ENCODE measurements around the gene SPATA32.
A peak's percentile ranks its signal among the peaks of the same experiment; 100 is the strongest.

The SPATA32 gene

DNA sequence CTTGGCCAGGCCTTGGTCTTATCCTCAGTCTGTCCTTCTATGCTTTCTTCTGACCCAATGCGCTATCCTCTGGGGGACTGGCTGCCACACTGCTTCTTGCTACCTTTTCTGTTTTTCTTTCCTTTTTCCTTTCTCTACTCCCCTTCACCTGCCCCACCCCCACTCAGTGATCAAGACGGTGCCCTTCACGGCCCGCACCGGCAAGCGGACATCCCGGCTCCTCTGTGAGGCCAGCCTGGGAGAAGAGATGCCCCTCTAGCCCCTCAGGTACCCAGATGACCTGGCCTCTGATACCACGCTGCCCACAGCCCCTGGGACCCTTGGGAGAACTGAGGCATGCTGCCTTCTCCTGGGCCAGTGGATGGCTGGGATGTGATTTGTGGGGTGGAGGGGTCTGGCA is 15.6 kb downstream of the SPATA32 start:
- TF ChIP-seq, protein P1, sequence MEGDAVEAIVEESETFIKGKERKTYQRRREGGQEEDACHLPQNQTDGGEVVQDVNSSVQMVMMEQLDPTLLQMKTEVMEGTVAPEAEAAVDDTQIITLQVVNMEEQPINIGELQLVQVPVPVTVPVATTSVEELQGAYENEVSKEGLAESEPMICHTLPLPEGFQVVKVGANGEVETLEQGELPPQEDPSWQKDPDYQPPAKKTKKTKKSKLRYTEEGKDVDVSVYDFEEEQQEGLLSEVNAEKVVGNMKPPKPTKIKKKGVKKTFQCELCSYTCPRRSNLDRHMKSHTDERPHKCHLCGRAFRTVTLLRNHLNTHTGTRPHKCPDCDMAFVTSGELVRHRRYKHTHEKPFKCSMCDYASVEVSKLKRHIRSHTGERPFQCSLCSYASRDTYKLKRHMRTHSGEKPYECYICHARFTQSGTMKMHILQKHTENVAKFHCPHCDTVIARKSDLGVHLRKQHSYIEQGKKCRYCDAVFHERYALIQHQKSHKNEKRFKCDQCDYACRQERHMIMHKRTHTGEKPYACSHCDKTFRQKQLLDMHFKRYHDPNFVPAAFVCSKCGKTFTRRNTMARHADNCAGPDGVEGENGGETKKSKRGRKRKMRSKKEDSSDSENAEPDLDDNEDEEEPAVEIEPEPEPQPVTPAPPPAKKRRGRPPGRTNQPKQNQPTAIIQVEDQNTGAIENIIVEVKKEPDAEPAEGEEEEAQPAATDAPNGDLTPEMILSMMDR (IDR thresholded peaks at IDR 0.05; ENCODE audit: low read depth, low read length, poor library complexity, severe bottlenecking) = no peak
- no peak for TF ChIP-seq EZH2phosphoT487 (IDR thresholded peaks at IDR 0.05; ENCODE audit: borderline replicate concordance, low read length)
- H3F3A ChIP-seq (ENCODE audit: control insufficient read depth, insufficient read depth) = no peaks in the 10 kb centered on the region
- H3K4me3 ChIP-seq (ENCODE audit: low read length) = peak overlapping the region; percentile 87
- H3K4me2 ChIP-seq (ENCODE audit: low read length) = peak overlapping the region; percentile 82
- H3K36me3 ChIP-seq (ENCODE audit: control insufficient read depth, low read length) = peaks cover 51% of the 10 kb centered on the region
- H3K27ac ChIP-seq (ENCODE audit: low read depth, low read length) = no peak overlapping the region
- H4K20me1 ChIP-seq (ENCODE audit: control insufficient read depth, insufficient read depth, low read depth, low read length) = peaks cover 3% of the 10 kb centered on the region; the same call in 1 of the 2 replicates
- peaks cover 21% of the 10 kb centered on the region for H3K4me1 ChIP-seq (ENCODE audit: control insufficient read depth, low read length)
- no peaks in the 10 kb centered on the region for H3K9me2 ChIP-seq (replicated peaks; ENCODE audit: control insufficient read depth, low read length)
- H3K9me3 ChIP-seq (ENCODE audit: control insufficient read depth, insufficient read depth, low read length) = no peaks in the 10 kb centered on the region
- no peaks in the 10 kb centered on the region for H3K27me3 ChIP-seq (ENCODE audit: control insufficient read depth, low read length)
- H3K79me2 ChIP-seq (ENCODE audit: control insufficient read depth, low read length) = peaks cover 15% of the 10 kb centered on the region

DNA sequence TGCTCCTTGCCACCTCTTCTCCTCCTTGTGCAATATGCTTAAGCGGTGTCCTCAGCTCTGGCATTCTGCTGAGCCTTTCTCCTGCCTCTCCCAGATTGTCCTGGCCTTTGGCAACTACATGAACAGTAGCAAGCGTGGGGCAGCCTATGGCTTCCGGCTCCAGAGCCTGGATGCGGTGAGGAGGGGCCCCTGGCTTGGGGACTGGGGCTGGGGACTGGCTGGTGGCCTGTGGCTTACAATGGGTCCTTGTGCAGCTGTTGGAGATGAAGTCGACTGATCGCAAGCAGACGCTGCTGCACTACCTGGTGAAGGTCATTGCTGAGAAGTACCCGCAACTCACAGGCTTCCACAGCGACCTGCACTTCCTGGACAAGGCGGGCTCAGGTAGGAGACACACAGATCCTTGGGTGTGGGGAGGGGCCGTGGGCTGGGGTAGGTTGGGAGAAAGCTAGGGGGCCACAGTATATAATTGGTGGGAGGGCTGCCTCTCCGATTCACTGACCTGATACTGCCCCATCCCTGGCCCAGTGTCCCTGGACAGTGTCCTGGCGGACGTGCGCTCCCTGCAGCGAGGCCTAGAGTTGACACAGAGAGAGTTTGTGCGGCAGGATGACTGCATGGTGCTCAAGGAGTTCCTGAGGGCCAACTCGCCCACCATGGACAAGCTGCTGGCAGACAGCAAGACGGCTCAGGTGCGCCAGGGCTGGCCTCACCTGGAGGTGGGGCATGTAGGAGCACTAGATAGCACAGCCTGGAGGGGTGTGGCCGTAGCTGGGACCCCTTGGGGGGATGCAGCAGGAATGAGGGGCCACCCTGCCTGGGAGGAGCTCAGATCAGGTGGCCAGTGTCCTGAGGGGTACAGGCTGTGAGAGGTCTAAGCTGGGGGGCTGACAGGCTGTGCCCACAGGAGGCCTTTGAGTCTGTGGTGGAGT is 16.9 kb downstream of the SPATA32 start:
- no peak overlapping the region for H3K4me3 ChIP-seq (ENCODE audit: low read length)
- H4K20me1 ChIP-seq (ENCODE audit: control insufficient read depth, insufficient read depth, low read depth, low read length) = peaks cover 3% of the 10 kb centered on the region; the same call in 1 of the 2 replicates
- no peaks in the 10 kb centered on the region for H3K27me3 ChIP-seq (ENCODE audit: control insufficient read depth, low read length)
- no peak overlapping the region for H3K27ac ChIP-seq (ENCODE audit: low read depth, low read length)
- peaks cover 15% of the 10 kb centered on the region for H3K79me2 ChIP-seq (ENCODE audit: control insufficient read depth, low read length)
- no peak for TF ChIP-seq EZH2phosphoT487 (IDR thresholded peaks at IDR 0.05; ENCODE audit: borderline replicate concordance, low read length)
- TF ChIP-seq, protein P1 (IDR thresholded peaks at IDR 0.05; ENCODE audit: low read depth, low read length, poor library complexity, severe bottlenecking) = no peak
- H3F3A ChIP-seq (ENCODE audit: control insufficient read depth, insufficient read depth) = no peaks in the 10 kb centered on the region
- no peaks in the 10 kb centered on the region for H3K9me2 ChIP-seq (replicated peaks; ENCODE audit: control insufficient read depth, low read length)
- H3K4me2 ChIP-seq (ENCODE audit: low read length) = no peak overlapping the region
- H3K4me1 ChIP-seq (ENCODE audit: control insufficient read depth, low read length) = peaks cover 21% of the 10 kb centered on the region
- H3K36me3 ChIP-seq (ENCODE audit: control insufficient read depth, low read length) = peaks cover 46% of the 10 kb centered on the region
- no peaks in the 10 kb centered on the region for H3K9me3 ChIP-seq (ENCODE audit: control insufficient read depth, insufficient read depth, low read length)

DNA sequence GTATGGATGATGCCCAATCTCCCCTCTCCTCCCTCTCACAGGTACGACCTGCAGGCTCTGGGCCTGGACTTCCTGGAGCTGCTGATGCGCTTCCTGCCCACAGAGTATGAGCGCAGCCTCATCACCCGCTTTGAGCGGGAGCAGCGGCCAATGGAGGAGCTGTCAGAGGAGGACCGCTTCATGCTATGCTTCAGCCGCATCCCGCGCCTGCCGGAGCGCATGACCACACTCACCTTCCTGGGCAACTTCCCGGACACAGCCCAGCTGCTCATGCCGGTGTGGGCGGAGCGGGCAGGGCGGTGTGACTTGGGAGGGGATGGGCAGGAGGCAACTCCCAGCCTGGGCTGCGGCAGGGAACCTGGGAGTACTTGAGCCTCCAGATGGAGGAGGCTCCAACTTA is 18.1 kb downstream of the SPATA32 start:
- H3K9me2 ChIP-seq (replicated peaks; ENCODE audit: control insufficient read depth, low read length) = no peaks in the 10 kb centered on the region
- H3K4me2 ChIP-seq (ENCODE audit: low read length) = no peak overlapping the region
- H3F3A ChIP-seq (ENCODE audit: control insufficient read depth, insufficient read depth) = no peaks in the 10 kb centered on the region
- no peak overlapping the region for H3K4me3 ChIP-seq (ENCODE audit: low read length)
- H4K20me1 ChIP-seq (ENCODE audit: control insufficient read depth, insufficient read depth, low read depth, low read length) = peaks cover 3% of the 10 kb centered on the region; the same call in 1 of the 2 replicates
- H3K9me3 ChIP-seq (ENCODE audit: control insufficient read depth, insufficient read depth, low read length) = no peaks in the 10 kb centered on the region
- H3K79me2 ChIP-seq (ENCODE audit: control insufficient read depth, low read length) = peaks cover 10% of the 10 kb centered on the region
- no peak for TF ChIP-seq EZH2phosphoT487 (IDR thresholded peaks at IDR 0.05; ENCODE audit: borderline replicate concordance, low read length)
- TF ChIP-seq, protein P1 (IDR thresholded peaks at IDR 0.05; ENCODE audit: low read depth, low read length, poor library complexity, severe bottlenecking) = no peak
- no peak overlapping the region for H3K27ac ChIP-seq (ENCODE audit: low read depth, low read length)
- H3K36me3 ChIP-seq (ENCODE audit: control insufficient read depth, low read length) = peaks cover 45% of the 10 kb centered on the region
- peaks cover 16% of the 10 kb centered on the region for H3K4me1 ChIP-seq (ENCODE audit: control insufficient read depth, low read length)
- no peaks in the 10 kb centered on the region for H3K27me3 ChIP-seq (ENCODE audit: control insufficient read depth, low read length)

Measured in DOHH2 (cell line).